Measurements from ENCODE around the gene NEK10.

DNA sequence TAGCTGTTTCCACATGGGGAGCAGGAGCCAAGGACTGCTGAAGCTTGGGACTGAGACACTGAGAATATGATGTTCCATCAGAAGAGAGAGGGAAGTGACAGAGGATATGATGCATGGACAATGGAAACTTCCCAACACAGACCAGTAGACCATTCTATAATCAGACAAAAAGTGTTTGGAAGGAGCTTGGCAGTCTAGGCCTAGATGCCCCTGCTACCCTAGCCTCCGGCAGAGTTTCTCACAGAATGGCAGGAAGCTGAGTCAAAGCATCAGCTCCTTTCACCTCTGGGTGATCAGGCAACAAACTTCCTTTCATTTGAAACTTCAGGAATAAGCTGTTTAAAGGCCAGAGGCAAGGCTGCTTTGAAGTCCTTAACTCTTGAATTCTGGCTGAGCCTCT is 222.0 kb downstream of the NEK10 start:
- TF ChIP-seq POLR2A (IDR thresholded peaks at IDR 0.05), result no peak
- TF ChIP-seq, protein P1, sequence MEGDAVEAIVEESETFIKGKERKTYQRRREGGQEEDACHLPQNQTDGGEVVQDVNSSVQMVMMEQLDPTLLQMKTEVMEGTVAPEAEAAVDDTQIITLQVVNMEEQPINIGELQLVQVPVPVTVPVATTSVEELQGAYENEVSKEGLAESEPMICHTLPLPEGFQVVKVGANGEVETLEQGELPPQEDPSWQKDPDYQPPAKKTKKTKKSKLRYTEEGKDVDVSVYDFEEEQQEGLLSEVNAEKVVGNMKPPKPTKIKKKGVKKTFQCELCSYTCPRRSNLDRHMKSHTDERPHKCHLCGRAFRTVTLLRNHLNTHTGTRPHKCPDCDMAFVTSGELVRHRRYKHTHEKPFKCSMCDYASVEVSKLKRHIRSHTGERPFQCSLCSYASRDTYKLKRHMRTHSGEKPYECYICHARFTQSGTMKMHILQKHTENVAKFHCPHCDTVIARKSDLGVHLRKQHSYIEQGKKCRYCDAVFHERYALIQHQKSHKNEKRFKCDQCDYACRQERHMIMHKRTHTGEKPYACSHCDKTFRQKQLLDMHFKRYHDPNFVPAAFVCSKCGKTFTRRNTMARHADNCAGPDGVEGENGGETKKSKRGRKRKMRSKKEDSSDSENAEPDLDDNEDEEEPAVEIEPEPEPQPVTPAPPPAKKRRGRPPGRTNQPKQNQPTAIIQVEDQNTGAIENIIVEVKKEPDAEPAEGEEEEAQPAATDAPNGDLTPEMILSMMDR (IDR thresholded peaks at IDR 0.05), result no peak
